Thyroid gland (tissue), 4 donors: Measurements from ENCODE around the gene TRIM3. TPM values are rescaled to one million over a fixed set of nuclear protein-coding genes. Genes with fewer than 3 reads are reported as not detected.
A peak's percentile ranks its signal among the peaks of the same experiment; 100 is the strongest.

Source experiments
- DNase-seq, 2 donors: peaks; one replicate each; pipeline ENCODE4 v3.0.0-alpha.2; 2019
- H3K27ac ChIP-seq, 3 donors: fragments of 200-600 bp; sonication (generic); 1 replicate in 2 of 3; 2 replicates in 1 of 3; pipeline ENCODE4 v1.5.1; 2016 to 2019; ENCODE audit warnings: mild to moderate bottlenecking in 1 of 3, moderate library complexity in 1 of 3
- H3K27me3 ChIP-seq: fragments of 200-600 bp; sonication (generic); one replicate; pipeline ENCODE4 v1.5.1; 2019
- H3K36me3 ChIP-seq, 2 donors: fragments of 200-600 bp; sonication (generic); one replicate each; pipeline ENCODE4 v1.5.1; 2016 to 2019
- H3K4me1 ChIP-seq, 2 donors: fragments of 200-600 bp; sonication (generic); one replicate each; pipeline ENCODE4 v1.5.1; 2017 to 2019
- H3K4me3 ChIP-seq, 3 donors: fragments of 200-600 bp; sonication (generic); replicated peaks in 1 of 3; 1 replicate in 2 of 3; 2 replicates in 1 of 3; pipeline ENCODE4 v1.5.1; 2016; ENCODE audit warnings: mild to moderate bottlenecking in 1 of 3
- H3K9me3 ChIP-seq: fragments of 200-600 bp; sonication (generic); one replicate; pipeline ENCODE4 v1.5.1; 2017
- CTCF ChIP-seq, 6 experiments: fragments of 200-600 bp in 3 of 6; fragments of 450-650 bp in 3 of 6; sonication (generic) in 3 of 6; IDR thresholded peaks; one replicate each; pipeline ENCODE4 v1.5.1; 2016 to 2019; ENCODE audit warnings: antibody characterized with exemption in 6 of 6, mild to moderate bottlenecking in 2 of 6, inconsistent platforms in 1 of 6, moderate library complexity in 1 of 6
- POLR2A ChIP-seq, 2 donors: fragments of 450-650 bp; IDR thresholded peaks; one replicate each; pipeline ENCODE4 v1.6.1; 2017; ENCODE audit warnings: antibody characterized with exemption in 2 of 2, mild to moderate bottlenecking in 2 of 2, moderate library complexity in 1 of 2
- WGBS, 2 donors: methylation state at CpG; one replicate each; pipeline ENCODE4 v1.1.5; 2017; 5-methylcytosine and 5-hydroxymethylcytosine counted together
- intact Hi-C: fragments of 100-400 bp; cut with DNase I; formaldehyde crosslinking; loops from one replicate; pipeline ENCODE4 v1.15.1; 2023
- total RNA-seq, 4 donors: library from RNA; depleted of rRNA; stranded (reverse); fragments of >200 nt; gene quantifications; one replicate each; pipeline ENCODE4 v1.2.3, GENCODE V29; 2016

The TRIM3 gene
- total RNA-seq, 4 donors from 2014 or later, result 11.0 to 20.8 (median 14.6) TPM

- intact Hi-C loops, result no loop called here
- 90 to 95% methylated on average over 3 of the region's 3 CpGs for WGBS, 2 donors
- Histone ChIP-seq H3K36me3 (peaks cover 0 to 14% of the 10 kb centered on the region in 2 donors), H3K4me1 (peaks cover 6 to 8% of the 10 kb centered on the region in 2 donors), H3K4me3 (no peak overlapping the region), H3K27ac (no peak overlapping the region), H3K9me3 (no peaks in the 10 kb centered on the region), H3K27me3 (no peaks in the 10 kb centered on the region)
- no peak for DNase-seq
- TF ChIP-seq POLR2A (IDR thresholded peaks at IDR 0.05) (no peak), CTCF (IDR thresholded peaks at IDR 0.05) (no peak)
Measured at GRCh38 chr11:6486256-6486655, 12.5 kb upstream of the TRIM3 start.

- H3K4me3 ChIP-seq, result no peak overlapping the region
- H3K4me1 ChIP-seq, result peaks cover 6 to 9% of the 10 kb centered on the region in 2 donors
- TF ChIP-seq CTCF (IDR thresholded peaks at IDR 0.05) (no peak), POLR2A (IDR thresholded peaks at IDR 0.05) (no peak)
- H3K9me3 ChIP-seq, result no peaks in the 10 kb centered on the region
- intact Hi-C loops, result no loop called here
- DNase-seq, result no peak
- H3K27ac ChIP-seq, result no peak overlapping the region
- H3K36me3 ChIP-seq, result peaks cover 0 to 14% of the 10 kb centered on the region in 2 donors
- H3K27me3 ChIP-seq, result no peaks in the 10 kb centered on the region
- 80 to 83% methylated on average over 3 of the region's 3 CpGs for WGBS, 2 donors
Measured at GRCh38 chr11:6485661-6486060, 11.9 kb upstream of the TRIM3 start.

- intact Hi-C loops, result loop anchor here (5.0 kb wide), 1 partner anchor 134 kb away; the partner anchor contains the start of gene TPP1
- H3K27me3 ChIP-seq, result no peaks in the 10 kb centered on the region
- no peaks in the 10 kb centered on the region for H3K9me3 ChIP-seq
- H3K4me3 ChIP-seq, result no peak overlapping the region
- H3K27ac ChIP-seq, result no peak overlapping the region
- TF ChIP-seq POLR2A (IDR thresholded peaks at IDR 0.05), result no peak
- TF ChIP-seq CTCF (IDR thresholded peaks at IDR 0.05), result no peak
- no peak for DNase-seq
- H3K4me1 ChIP-seq, result peaks cover 15 to 19% of the 10 kb centered on the region in 2 donors
- 91 to 95% methylated on average over 6 of the region's 6 CpGs for WGBS, 2 donors
- H3K36me3 ChIP-seq, result peaks cover 6 to 15% of the 10 kb centered on the region in 2 donors
Measured at GRCh38 chr11:6483015-6483414, 9.3 kb upstream of the TRIM3 start.

GRCh38 chr11:6482441-6482840 lies 8.7 kb upstream of the TRIM3 start:
- Histone ChIP-seq H3K27ac (peak overlapping the region in 1 of 3 donors; percentile 67), H3K4me1 (peaks cover 15 to 19% of the 10 kb centered on the region in 2 donors), H3K9me3 (no peaks in the 10 kb centered on the region), H3K27me3 (no peaks in the 10 kb centered on the region), H3K4me3 (peak overlapping the region in 1 of 3 donors; percentile 74), H3K36me3 (peaks cover 9 to 17% of the 10 kb centered on the region in 2 donors)
- WGBS, 2 donors, result 88 to 92% methylated on average over 4 of the region's 4 CpGs
- no peak for TF ChIP-seq CTCF (IDR thresholded peaks at IDR 0.05)
- no peak for TF ChIP-seq POLR2A (IDR thresholded peaks at IDR 0.05)
- intact Hi-C loops, result loop anchor here (5.0 kb wide), 1 partner anchor 135 kb away; the partner anchor contains the start of gene TPP1
- no peak for DNase-seq

GRCh38 chr11:6481924-6482275 lies 8.2 kb upstream of the TRIM3 start:
- Histone ChIP-seq H3K27ac (peak overlapping the region; percentile 55 to 92 (median 67)), H3K36me3 (peaks cover 14 to 20% of the 10 kb centered on the region in 2 donors), H3K9me3 (no peaks in the 10 kb centered on the region), H3K4me3 (peak overlapping the region; percentile 44 to 74 (median 60)), H3K4me1 (peaks cover 15 to 19% of the 10 kb centered on the region in 2 donors), H3K27me3 (no peaks in the 10 kb centered on the region)
- TF ChIP-seq CTCF (IDR thresholded peaks at IDR 0.05), result no peak
- TF ChIP-seq POLR2A (IDR thresholded peaks at IDR 0.05), result no peak
- no peak for DNase-seq
- WGBS, 2 donors, result 9 to 13% methylated on average over 13 of the region's 13 CpGs
- intact Hi-C loops, result loop anchor here (5.0 kb wide), 1 partner anchor 135 kb away; the partner anchor contains the start of gene TPP1
